ENCODE data around the gene C1orf74. TPM values are rescaled to one million over a fixed set of nuclear protein-coding genes. Genes with fewer than 3 reads are reported as not detected.

C1orf74 gene
- total and polyA plus RNA-seq, 2 donors (not counting 3 experiments of a cell fraction or from before 2014, with no cell fraction given): 2.4 to 3.0 TPM

DNA sequence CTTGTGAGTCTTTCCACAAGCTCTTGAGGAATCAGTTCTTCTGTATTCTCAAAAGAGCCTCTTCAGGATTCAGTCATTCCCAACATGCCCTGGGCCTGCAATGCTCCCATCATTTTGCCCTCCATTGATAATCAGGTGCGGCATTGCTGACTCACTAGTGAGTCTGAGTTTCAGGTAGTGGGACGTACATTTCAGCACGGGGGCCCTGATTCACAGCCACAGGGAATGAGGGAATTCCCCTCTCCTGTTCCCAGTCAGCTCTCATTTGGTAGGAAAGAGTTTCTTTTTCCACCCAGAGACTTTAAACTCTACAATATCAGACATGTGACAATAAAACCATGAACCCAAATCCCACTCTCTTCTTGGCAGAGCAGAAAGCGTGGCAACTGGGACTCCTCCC is 25.3 kb upstream of the C1orf74 start:
- Histone ChIP-seq H3K27ac (ENCODE audit: insufficient read depth, low read depth, low read length) (no peak overlapping the region), H3K4me2 (ENCODE audit: insufficient read depth, low read length) (no peak overlapping the region), H3K9ac (replicated peaks; ENCODE audit: extremely low read depth, insufficient read depth, low read length) (no peak overlapping the region), H3K36me3 (ENCODE audit: control insufficient read depth in 2 of 2, extremely low read depth in 1 of 2, insufficient read depth in 2 of 2, low read length in 2 of 2) (no peaks in the 10 kb centered on the region), H4K20me1 (replicated peaks; ENCODE audit: control insufficient read depth, extremely low read depth, insufficient read depth, low read length) (no peaks in the 10 kb centered on the region), H3K79me2 (ENCODE audit: control insufficient read depth, insufficient read depth, low read length) (no peaks in the 10 kb centered on the region), H3K9me3 (replicated peaks; ENCODE audit: control insufficient read depth, insufficient read depth, low read length) (no peaks in the 10 kb centered on the region), H3K27me3 (ENCODE audit: control insufficient read depth in 2 of 2, insufficient read depth in 2 of 2, low read length in 2 of 2) (no peaks in the 10 kb centered on the region), H2AFZ (ENCODE audit: low read depth, low read length) (no peak overlapping the region), H3K9me1 (replicated peaks; ENCODE audit: control insufficient read depth, extremely low read depth, insufficient read depth, low read length) (no peaks in the 10 kb centered on the region), H3K4me3 (replicated peaks in 1 of 3; ENCODE audit: insufficient read depth in 1 of 3, low read depth in 1 of 3, low read length in 3 of 3) (no peak overlapping the region), H3K4me1 (ENCODE audit: control insufficient read depth, extremely low read depth, insufficient read depth, low read length) (peaks cover 21% of the 10 kb centered on the region)
- no peak for TF ChIP-seq FOS (IDR thresholded peaks at IDR 0.05; ENCODE audit: borderline replicate concordance, insufficient read depth, low read length)
- TF ChIP-seq, protein P1, sequence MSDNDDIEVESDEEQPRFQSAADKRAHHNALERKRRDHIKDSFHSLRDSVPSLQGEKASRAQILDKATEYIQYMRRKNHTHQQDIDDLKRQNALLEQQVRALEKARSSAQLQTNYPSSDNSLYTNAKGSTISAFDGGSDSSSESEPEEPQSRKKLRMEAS (IDR thresholded peaks at IDR 0.05; ENCODE audit: insufficient read depth, insufficient read length): no peak
- TF ChIP-seq, protein P2, sequence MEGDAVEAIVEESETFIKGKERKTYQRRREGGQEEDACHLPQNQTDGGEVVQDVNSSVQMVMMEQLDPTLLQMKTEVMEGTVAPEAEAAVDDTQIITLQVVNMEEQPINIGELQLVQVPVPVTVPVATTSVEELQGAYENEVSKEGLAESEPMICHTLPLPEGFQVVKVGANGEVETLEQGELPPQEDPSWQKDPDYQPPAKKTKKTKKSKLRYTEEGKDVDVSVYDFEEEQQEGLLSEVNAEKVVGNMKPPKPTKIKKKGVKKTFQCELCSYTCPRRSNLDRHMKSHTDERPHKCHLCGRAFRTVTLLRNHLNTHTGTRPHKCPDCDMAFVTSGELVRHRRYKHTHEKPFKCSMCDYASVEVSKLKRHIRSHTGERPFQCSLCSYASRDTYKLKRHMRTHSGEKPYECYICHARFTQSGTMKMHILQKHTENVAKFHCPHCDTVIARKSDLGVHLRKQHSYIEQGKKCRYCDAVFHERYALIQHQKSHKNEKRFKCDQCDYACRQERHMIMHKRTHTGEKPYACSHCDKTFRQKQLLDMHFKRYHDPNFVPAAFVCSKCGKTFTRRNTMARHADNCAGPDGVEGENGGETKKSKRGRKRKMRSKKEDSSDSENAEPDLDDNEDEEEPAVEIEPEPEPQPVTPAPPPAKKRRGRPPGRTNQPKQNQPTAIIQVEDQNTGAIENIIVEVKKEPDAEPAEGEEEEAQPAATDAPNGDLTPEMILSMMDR (IDR thresholded peaks at IDR 0.05; ENCODE audit: extremely low read depth in 1 of 2, insufficient read depth in 1 of 2, low read depth in 1 of 2, low read length in 2 of 2): no peak
- no peak for TF ChIP-seq POLR2AphosphoS5 (IDR thresholded peaks at IDR 0.05; ENCODE audit: insufficient read depth, low read depth, low read length)
- TF ChIP-seq POLR2A (IDR thresholded peaks at IDR 0.05; ENCODE audit: low read depth, low read length): no peak
- TF ChIP-seq EZH2 (IDR thresholded peaks at IDR 0.05; ENCODE audit: borderline replicate concordance, low read depth, low read length, severe bottlenecking): no peak
- no peak for TF ChIP-seq GATA2 (IDR thresholded peaks at IDR 0.05; ENCODE audit: insufficient read depth, insufficient read length, low read depth, low read length)
- TF ChIP-seq MYC (IDR thresholded peaks at IDR 0.05; ENCODE audit: low read depth, low read length): no peak
- TF ChIP-seq JUN (IDR thresholded peaks at IDR 0.05; ENCODE audit: borderline replicate concordance, insufficient read depth, insufficient read length, low read depth): no peak
- intact Hi-C loops (cut with micrococcal nuclease): no loop called here
- ChIA-PET POLR2A (interaction anchor here (2.2 kb wide), 1 partner anchor 14 kb away, joined by 18 read pairs; no protein-coding TSS in a partner anchor), CTCF (interaction anchor here (8.7 kb wide), 1 partner anchor 12 kb away, joined by 109 read pairs; no protein-coding TSS in a partner anchor)
- no TSS peak for BruUV-seq (replicated peaks)
- no peak for DNase-seq (ENCODE audit: low read depth, low spot score)
- dilution Hi-C loops (cut with MboI; ENCODE audit: extremely low pct_ligation_motif_present, low sequenced_read_pairs): no loop called here
- no peak for FAIRE-seq
